Motor neuron (in vitro differentiated cells): ENCODE data around the gene TIGIT. TPM values are rescaled to one million over a fixed set of nuclear protein-coding genes. Genes with fewer than 3 reads are reported as not detected.
"Not testable (repeated sequence)": the region's sequence is repeated elsewhere in the genome, so short reads cannot be mapped to it uniquely, and the experiment has no call there.

ENCODE experiments used
- ATAC-seq, 8 experiments: fragments of 200-7000 bp; cut with Tn5 transposase; replicated peaks in 6 of 8; 2 replicates each; pipeline ENCODE4 v1.8.0; 2021; ENCODE audit warnings: mild to moderate bottlenecking in 8 of 8, moderate library complexity in 8 of 8
- H3K27ac ChIP-seq, 2 donors: fragments of 250-450 bp; sonication (Bioruptor Pico); 2 replicates each; pipeline ENCODE4 v1.9.0; 2021; ENCODE audit warnings: antibody characterized with exemption in 2 of 2, mild to moderate bottlenecking in 2 of 2, moderate library complexity in 1 of 2
- H3K4me1 ChIP-seq, 2 donors: fragments of 250-450 bp; sonication (Bioruptor Pico); replicated peaks in 1 of 2; 2 replicates each; pipeline ENCODE4 v1.6.1; 2021; ENCODE audit warnings: antibody characterized with exemption in 2 of 2, mild to moderate bottlenecking in 2 of 2, moderate library complexity in 1 of 2
- H3K4me3 ChIP-seq, 5 donors: fragments of 250-450 bp; sonication (Bioruptor Pico); 2 replicates each; pipeline ENCODE4 v1.9.0; 2021; ENCODE audit warnings: antibody characterized with exemption in 5 of 5, mild to moderate bottlenecking in 5 of 5, moderate library complexity in 4 of 5
- WGBS, 10 experiments: fragments of 450-650 bp; shearing (Covaris generic); methylation state at CpG; one replicate each; pipeline ENCODE4 v1.0.0; 2022; 5-methylcytosine and 5-hydroxymethylcytosine counted together
- in situ Hi-C, 9 experiments: fragments of 400-800 bp; cut with MboI; loops; one replicate each; pipeline ENCODE4 v1.15.0; 2021; ENCODE audit warnings: low sequenced_read_pairs in 9 of 9, low pct_unique_long_range_greater_than_20kb in 2 of 9; ENCODE audit not compliant: unreplicated experiment in 9 of 9
- total RNA-seq, 8 experiments: library from RNA; unstranded; fragments of 300-600 nt; gene quantifications; 2 replicates each; pipeline versions ENCODE4 v1.2.3 to v1.2.4, GENCODE V29; 2022

TIGIT gene
- 1 to 10 TPM in 3 of 8 experiments, under 1 TPM in 5; 0.17 to 1.5 (median 0.54) TPM for total RNA-seq

GRCh38 chr3:114293838-114294535 lies at the start of gene TIGIT:
TIGIT (plus strand) TSS chr3:114294028; CDS start chr3:114294062, 34 bp downstream.
- Histone ChIP-seq H3K4me3 (no peak within 1 kb of the TSS), H3K4me1 (no peaks in the 10 kb centered on the region), H3K27ac (no peak within 1 kb of the TSS)
- ATAC-seq: no peak
- in situ Hi-C loops: no loop called here
- 68 to 100% (median 96%) methylated on average over 1 to 7 of the region's 7 CpGs for WGBS, 10 experiments

GRCh38 chr3:114252954-114253353 lies 40.9 kb upstream of the TIGIT start:
- Histone ChIP-seq H3K4me3 (no peak overlapping the region), H3K27ac (no peak overlapping the region), H3K4me1 (no peaks in the 10 kb centered on the region)
- WGBS, 10 experiments: 0 to 56% (median 40%) methylated on average over 1 of the region's 1 CpG; no CpG with 5 or more reads in 7 of the 10 experiments
- in situ Hi-C loops: no loop called here
- no peak for ATAC-seq

- Histone ChIP-seq H3K4me1 (no peaks in the 10 kb centered on the region), H3K27ac (no peak overlapping the region), H3K4me3 (no peak overlapping the region)
- in situ Hi-C loops: no loop called here
- no peak for ATAC-seq
- WGBS, 10 experiments: 40 to 100% (median 83%) methylated on average over 1 of the region's 1 CpG; no CpG with 5 or more reads in 5 of the 10 experiments
Observed at GRCh38 chr3:114253505-114253904, 40.3 kb upstream of the TIGIT start.

GRCh38 chr3:114259566-114259965 lies 34.3 kb upstream of the TIGIT start:
- no peak for ATAC-seq
- no peak overlapping the region for H3K4me3 ChIP-seq
- 0 to 100% (median 79%) methylated on average over 1 of the region's 1 CpG for WGBS, 10 experiments
- no peak overlapping the region for H3K27ac ChIP-seq
- in situ Hi-C loops: no loop called here
- no peaks in the 10 kb centered on the region for H3K4me1 ChIP-seq

- in situ Hi-C loops: no loop called here
- no peak overlapping the region for H3K27ac ChIP-seq
- no peak for ATAC-seq
- no peaks in the 10 kb centered on the region for H3K4me1 ChIP-seq
- no peak overlapping the region for H3K4me3 ChIP-seq
Observed at GRCh38 chr3:114260152-114260551, 33.7 kb upstream of the TIGIT start.

- in situ Hi-C loops: no loop called here
- WGBS, 10 experiments: 56 to 100% (median 86%) methylated on average over 1 to 2 of the region's 2 CpGs; no CpG with 5 or more reads in 1 of the 10 experiments
- ATAC-seq: no peak
Observed at GRCh38 chr3:114270019-114270418, 23.8 kb upstream of the TIGIT start.

GRCh38 chr3:114272271-114272670 lies 21.6 kb upstream of the TIGIT start:
- Histone ChIP-seq H3K27ac (no peak overlapping the region), H3K4me1 (no peaks in the 10 kb centered on the region), H3K4me3 (no peak overlapping the region)
- no peak for ATAC-seq
- WGBS, 10 experiments: 20 to 86% (median 60%) methylated on average over 1 of the region's 1 CpG; no CpG with 5 or more reads in 4 of the 10 experiments
- in situ Hi-C loops: no loop called here

More at GRCh38 chr3:114270019-114270418, 23.8 kb upstream of the TIGIT start:
- Histone ChIP-seq H3K4me1 (no peaks in the 10 kb centered on the region), H3K27ac (no peak overlapping the region), H3K4me3 (no peak overlapping the region)

- peak in 7 of 8 experiments; percentile 32 to 95 (median 45) for ATAC-seq
- in situ Hi-C loops: no loop called here
- H3K4me1 ChIP-seq: no peaks in the 10 kb centered on the region
- H3K4me3 ChIP-seq: no peak overlapping the region
- no peak overlapping the region for H3K27ac ChIP-seq
- WGBS, 10 experiments: 38 to 100% (median 93%) methylated on average over 1 of the region's 1 CpG; no CpG with 5 or more reads in 4 of the 10 experiments
Observed at GRCh38 chr3:114274929-114275328, 18.9 kb upstream of the TIGIT start.

GRCh38 chr3:114276856-114277255 lies 17.0 kb upstream of the TIGIT start:
- WGBS, 10 experiments: 93 to 100% methylated on average over 3 to 5 of the region's 26 CpGs; no CpG with 5 or more reads in 8 of the 10 experiments
- in situ Hi-C loops, H3K4me3 ChIP-seq, ATAC-seq, H3K27ac ChIP-seq, H3K4me1 ChIP-seq: not testable (repeated sequence)

- no peak overlapping the region for H3K27ac ChIP-seq
- 50 to 100% (median 100%) methylated on average over 1 of the region's 1 CpG; no CpG with 5 or more reads in 1 of the 10 experiments for WGBS, 10 experiments
- ATAC-seq: no peak
- H3K4me3 ChIP-seq: no peak overlapping the region
- no peaks in the 10 kb centered on the region for H3K4me1 ChIP-seq
- in situ Hi-C loops: no loop called here
Observed at GRCh38 chr3:114284644-114285043, 9.2 kb upstream of the TIGIT start.

- in situ Hi-C loops: no loop called here
- no peak for ATAC-seq
- H3K4me1 ChIP-seq: no peaks in the 10 kb centered on the region
- 75 to 100% (median 96%) methylated on average over 1 to 3 of the region's 3 CpGs; no CpG with 5 or more reads in 1 of the 10 experiments for WGBS, 10 experiments
- H3K27ac ChIP-seq: no peak overlapping the region
- no peak overlapping the region for H3K4me3 ChIP-seq
Observed at GRCh38 chr3:114285648-114286230, 8.1 kb upstream of the TIGIT start.

- no peak overlapping the region for H3K4me3 ChIP-seq
- in situ Hi-C loops: no loop called here
- H3K4me1 ChIP-seq: no peaks in the 10 kb centered on the region
- ATAC-seq: no peak
- WGBS, 10 experiments: 57 to 100% (median 94%) methylated on average over 2 of the region's 2 CpGs; no CpG with 5 or more reads in 1 of the 10 experiments
- no peak overlapping the region for H3K27ac ChIP-seq
Observed at GRCh38 chr3:114286266-114286665, 7.6 kb upstream of the TIGIT start.

- no peaks in the 10 kb centered on the region for H3K4me1 ChIP-seq
- H3K27ac ChIP-seq: no peak overlapping the region
- in situ Hi-C loops: no loop called here
- peak; percentile 22 to 98 (median 50) for ATAC-seq
- no peak overlapping the region for H3K4me3 ChIP-seq
- 20 to 94% (median 67%) methylated on average over 1 to 6 of the region's 23 CpGs; no CpG with 5 or more reads in 2 of the 10 experiments for WGBS, 10 experiments
Observed at GRCh38 chr3:114290911-114291901, 2.6 kb upstream of the TIGIT start.
